HG03159 (cell line): ENCODE results near the gene CALHM2.

Experiments
- ATAC-seq: cut with Tn5 transposase; IDR thresholded peaks from one replicate; pipeline ENCODE4 v1.9.1; 2021; ENCODE audit warnings: mild to moderate bottlenecking, moderate library complexity; ENCODE audit not compliant: unreplicated experiment

The CALHM2 gene

GRCh38 chr10:103451091-103451813 lies 918 bp downstream of the CALHM2 start:
- no peak for ATAC-seq

- ATAC-seq: no peak
Observed at GRCh38 chr10:103450201-103450695, 1.9 kb downstream of the CALHM2 start.

DNA sequence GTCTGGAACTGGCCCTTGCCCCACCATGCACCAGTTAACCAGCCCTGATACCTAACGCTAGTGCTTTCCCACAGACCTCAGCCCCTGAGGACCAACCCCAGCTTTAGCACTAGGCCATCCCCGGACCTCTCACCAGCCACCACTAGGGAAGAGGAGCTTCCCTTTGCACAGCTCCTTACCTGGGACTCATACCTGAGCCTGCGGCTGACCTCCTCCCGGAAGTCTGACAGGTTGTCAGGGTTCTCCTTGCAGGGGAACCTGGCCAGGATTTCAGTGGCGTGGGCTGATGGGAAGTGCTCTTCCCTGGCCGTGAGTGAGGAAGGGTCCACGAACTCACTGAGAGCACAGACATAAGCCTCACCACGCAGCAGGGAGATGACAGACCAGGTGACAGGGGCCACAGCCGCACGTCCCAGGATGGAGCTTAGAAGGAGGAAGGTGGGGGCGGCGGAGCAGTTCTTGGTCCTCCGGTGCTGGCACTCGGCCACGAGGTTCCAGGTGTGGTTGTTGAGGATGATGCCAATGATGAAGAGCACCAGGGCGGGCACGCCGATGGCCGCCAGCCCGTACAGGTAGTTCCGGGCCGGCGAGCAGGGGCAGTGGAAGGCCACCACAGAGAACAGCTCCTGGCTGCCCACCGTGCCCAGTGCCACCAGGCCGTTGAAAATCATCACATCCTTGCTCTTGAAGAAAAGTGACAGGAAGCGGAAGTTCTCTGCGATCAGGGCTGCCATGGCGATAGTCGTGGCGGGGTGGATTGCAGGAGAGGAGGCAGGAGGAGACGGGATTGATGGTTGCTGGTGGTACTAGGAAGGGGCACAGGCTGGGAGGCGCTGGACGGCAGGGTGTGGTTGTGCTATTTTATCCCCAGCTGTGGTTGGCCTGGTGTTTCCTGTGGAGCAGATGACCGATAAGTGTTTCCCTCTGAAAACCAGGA lies 2.7 kb downstream of the CALHM2 start:
- ATAC-seq: no peak

DNA sequence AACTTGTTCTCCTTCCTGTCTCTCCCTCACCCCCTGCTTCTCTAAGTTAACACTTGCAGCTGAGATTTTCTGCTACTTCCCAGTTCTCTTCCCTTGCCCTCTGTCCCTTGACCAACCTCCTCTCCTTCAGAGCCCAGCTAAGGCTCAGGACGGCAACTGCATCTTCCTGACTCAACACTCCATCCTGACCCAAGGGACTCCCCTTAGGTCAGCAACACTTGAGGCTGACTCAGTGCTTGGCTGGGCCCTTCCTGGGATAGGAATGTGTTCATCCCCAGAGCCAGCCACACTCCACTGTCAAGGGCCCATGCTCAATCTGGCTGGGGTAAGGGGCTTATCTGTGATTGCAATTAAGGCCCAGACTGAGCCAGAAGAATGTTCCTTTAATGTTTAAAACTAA lies 3.4 kb downstream of the CALHM2 start:
- ATAC-seq: no peak

DNA sequence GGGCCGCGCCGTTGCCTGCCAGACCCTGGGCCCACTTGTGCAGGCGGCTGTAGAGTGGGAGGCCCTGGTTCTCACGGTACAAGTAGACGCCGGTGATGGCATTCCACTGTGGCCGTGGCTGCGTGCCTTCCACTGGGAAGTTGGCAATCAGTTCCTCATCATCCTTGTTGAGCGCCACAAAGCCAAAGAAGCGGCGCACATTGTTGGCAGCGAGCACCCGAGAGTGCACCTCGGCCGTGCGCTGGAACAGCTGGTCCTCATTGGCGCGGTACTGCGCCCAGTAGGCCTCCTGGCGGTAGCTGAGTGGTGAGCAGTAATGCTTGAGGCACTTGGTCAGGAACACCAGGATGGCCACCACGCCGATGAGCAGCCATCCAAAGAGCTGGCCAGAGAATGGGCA lies 5.0 kb downstream of the CALHM2 start:
- ATAC-seq: no peak

DNA sequence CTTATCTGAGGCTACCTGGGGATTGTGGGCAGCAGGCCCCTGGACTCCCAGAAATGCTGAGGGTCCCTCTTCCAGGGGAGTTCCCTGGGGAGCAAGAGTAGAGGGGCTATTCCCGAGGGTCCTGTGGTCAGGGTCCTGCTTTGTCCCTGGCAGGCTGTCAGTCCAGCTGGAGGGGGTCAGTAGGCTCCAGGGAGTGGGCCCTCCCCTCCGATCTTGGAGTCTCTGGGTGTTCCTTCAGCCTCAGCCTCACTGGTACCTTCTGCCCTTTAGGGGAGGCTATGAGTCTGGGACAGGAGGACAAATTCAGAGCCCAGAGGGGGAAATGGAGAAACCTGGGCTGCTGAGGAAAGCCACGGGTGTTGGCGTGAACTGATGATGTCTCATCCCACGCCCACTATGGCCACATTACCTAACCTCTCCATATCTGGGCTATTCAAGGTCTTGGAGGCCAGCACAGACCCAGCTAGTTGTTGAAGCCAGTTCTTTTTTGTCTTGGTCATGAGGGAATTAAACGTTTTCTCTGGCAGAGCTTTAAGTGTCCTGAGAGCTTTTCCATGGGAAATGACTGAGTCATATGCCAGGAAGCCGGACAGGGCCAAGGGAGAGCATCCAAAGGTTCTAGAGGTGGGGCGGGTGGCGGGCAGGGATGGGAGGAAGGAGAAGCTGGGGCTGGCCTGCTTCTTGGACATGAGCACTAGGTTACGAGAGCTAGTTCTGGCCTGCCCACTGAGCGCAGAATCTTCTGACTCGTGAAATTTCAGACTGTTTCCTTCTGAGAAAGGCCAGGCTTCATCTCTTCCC lies 6.2 kb downstream of the CALHM2 start:
- ATAC-seq: no peak

DNA sequence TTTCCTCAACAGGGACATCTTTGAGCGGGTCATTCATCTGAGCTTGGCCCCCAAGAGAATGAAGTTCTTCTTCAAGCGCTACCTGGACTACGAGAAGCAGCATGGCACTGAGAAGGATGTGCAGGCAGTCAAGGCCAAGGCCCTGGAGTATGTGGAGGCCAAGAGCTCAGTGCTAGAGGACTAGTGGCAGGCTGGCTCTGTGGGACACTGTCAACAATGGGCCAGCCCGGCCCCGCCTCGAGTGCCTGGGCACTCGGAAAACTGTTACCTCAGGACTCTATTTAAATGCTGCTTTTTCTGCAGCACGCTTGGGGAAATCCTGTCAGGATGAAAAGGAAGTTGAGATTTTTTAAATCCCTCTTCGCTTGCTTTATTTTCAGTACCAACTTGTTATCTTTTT lies 6.8 kb downstream of the CALHM2 start:
- no peak for ATAC-seq

GRCh38 chr10:103444478-103444877 lies 7.7 kb downstream of the CALHM2 start:
- no peak for ATAC-seq

DNA sequence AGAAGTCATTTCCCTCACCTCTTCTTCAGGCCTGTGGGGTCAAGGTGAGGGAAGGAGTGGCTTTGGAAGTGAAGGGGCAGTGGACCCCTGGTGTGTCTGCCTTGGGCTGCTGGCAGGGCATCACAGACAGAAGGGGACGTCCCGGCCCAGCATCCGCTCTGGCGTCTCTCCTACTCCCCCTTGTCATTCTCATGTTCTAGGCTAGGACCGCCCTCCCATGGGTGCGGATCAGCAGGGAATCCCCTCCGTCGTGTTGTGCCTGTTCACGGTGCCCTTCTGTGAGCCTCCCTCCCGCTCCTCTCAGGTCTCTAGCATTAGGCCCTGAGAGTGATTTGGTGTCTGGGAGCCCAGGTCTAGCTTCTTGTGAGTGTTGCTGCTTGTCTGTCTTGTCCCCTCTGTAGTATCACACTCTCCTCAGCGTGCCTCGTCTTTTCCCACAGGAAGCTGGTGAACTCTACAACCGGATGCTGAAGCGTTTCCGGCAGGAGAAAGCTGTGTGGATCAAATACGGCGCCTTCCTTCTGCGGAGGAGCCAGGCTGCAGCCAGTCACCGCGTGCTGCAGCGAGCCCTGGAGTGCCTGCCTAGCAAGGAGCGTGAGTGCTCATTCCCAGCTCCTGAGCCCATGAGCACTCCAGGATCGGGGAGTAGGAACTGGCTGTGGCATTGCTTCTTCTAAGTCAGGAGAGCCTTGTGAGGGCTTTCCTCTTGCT lies 8.5 kb downstream of the CALHM2 start:
- ATAC-seq: no peak

DNA sequence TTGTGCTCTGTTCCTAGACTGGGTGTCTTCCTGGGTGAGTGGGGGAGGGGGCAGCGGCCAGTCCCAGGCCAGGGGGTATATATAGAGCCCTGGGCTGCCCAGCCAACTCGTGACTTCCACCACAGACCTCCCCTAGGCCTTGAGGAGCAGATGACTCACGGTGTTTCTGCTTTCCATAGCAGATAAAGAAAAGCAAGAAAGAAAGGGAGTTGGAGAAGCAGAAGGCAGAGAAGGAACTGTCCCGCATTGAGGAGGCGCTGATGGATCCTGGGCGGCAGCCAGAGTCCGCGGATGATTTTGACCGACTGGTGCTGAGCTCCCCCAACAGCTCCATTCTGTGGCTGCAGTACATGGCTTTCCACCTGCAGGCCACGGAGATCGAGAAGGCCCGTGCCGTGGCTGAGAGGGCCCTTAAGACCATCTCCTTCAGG lies 10.1 kb downstream of the CALHM2 start:
- no peak for ATAC-seq

DNA sequence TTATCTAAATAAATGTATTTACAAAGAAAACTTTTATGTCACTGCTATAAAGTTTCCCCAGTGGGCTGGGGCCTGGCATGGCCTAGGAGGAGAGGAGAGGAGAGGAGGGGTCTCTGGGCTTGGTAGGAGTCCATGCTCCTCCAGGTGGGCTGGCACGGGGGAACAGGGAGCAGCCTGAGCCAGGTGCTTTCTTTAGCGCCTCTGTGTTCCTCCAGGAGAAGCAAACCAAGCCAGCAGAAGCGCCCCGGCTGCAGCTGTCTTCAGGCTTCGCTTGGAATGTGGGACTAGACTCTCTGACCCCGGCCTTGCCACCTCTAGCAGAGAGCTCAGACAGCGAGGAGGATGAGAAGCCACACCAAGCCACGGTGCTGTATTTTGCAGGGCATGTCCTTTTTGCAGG lies 10.6 kb downstream of the CALHM2 start:
- no peak for ATAC-seq

DNA sequence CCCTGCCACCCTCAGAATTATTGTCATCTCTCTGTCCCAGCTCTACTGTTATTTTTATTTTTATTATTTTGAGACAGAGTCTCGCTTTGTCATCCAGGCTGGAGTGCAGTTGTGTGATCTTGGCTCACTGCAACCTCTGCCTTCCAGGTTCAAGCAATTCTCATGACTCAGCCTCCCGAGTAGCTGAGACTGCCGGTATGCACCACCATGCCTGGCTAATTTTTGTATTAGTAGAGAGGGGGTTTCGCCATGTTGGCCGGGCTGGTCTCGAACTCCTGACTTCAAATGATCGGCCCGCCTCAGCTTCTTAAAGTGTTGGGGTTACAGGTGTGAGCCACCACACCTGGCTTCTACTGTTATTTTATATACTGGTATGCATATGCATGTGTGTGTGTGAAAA lies 11.0 kb downstream of the CALHM2 start:
- ATAC-seq: no peak

GRCh38 chr10:103440416-103440815 lies 11.8 kb downstream of the CALHM2 start:
- no peak for ATAC-seq

GRCh38 chr10:103439776-103440175 lies 12.4 kb downstream of the CALHM2 start:
- ATAC-seq: no peak

GRCh38 chr10:103433858-103434257 lies 18.3 kb downstream of the CALHM2 start:
- no peak for ATAC-seq

- no peak for ATAC-seq
Observed at GRCh38 chr10:103431902-103432301, 20.3 kb downstream of the CALHM2 start.

DNA sequence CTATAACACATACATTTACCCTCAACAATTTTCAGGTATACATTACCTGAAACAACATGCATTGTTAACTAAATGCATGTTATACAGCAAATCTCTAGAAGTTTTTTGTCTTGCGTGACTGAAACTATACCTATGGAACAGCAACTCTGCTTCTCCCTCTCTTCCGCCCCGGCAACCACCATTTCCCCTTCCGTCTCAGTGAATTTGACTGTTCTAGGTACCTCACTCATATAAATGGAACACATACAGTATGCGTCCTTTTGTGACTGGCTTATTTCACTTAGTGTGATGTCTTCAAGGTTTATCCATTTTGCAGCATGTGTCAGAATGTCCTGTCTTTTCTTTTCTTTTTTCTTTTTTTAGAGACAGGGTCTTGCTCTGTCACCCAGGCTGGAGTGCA lies 22.5 kb downstream of the CALHM2 start:
- no peak for ATAC-seq

GRCh38 chr10:103428989-103429643 lies 23.1 kb downstream of the CALHM2 start:
- ATAC-seq: no peak

- no peak for ATAC-seq
Observed at GRCh38 chr10:103427866-103428265, 24.3 kb downstream of the CALHM2 start.

- ATAC-seq: no peak
Observed at GRCh38 chr10:103423748-103424147, 28.4 kb downstream of the CALHM2 start.
